Stimulated activated CD8-positive, alpha-beta memory T cell treated with anti-CD3 and anti-CD28 coated beads, Interleukin-2, amount 100 ng/mL, for 48 hours (primary cell): ENCODE results near the gene CARS1.

ENCODE experiments used
- DNase-seq, 2 donors: peaks; one replicate each; pipeline ENCODE4 v3.0.0-alpha.2; 2020; ENCODE audit warnings: low read depth in 2 of 2

CARS1 gene

DNA sequence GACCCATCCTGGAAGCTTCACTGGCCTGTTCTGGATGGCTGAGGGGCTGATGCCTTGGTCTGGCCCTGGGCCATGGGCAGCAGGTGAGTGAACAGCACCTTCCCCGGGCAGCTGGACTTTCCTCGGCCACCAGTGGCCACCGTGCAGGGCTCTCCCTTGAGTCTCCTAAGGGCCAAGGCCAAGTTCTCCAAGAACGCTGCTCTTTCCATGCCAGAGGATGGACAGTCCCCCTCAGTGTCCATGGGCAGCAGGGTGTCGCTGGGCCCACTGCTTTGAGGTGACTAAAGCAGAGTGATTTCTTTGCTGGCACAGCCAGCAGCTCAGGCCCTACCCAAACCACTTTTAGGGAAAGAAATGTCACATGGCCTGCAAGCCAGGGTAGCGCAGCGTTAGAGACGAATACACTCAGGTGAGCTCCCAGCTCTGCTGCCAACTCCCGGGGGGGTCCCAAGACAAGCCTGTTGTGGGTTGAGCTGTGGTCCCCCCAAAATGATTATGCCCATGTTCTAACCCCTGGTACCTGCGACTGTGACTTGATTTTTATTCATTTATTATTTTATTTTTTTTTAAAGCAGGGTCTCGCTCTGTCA is 3.3 kb upstream of the CARS1 start:
- no peak for DNase-seq

DNA sequence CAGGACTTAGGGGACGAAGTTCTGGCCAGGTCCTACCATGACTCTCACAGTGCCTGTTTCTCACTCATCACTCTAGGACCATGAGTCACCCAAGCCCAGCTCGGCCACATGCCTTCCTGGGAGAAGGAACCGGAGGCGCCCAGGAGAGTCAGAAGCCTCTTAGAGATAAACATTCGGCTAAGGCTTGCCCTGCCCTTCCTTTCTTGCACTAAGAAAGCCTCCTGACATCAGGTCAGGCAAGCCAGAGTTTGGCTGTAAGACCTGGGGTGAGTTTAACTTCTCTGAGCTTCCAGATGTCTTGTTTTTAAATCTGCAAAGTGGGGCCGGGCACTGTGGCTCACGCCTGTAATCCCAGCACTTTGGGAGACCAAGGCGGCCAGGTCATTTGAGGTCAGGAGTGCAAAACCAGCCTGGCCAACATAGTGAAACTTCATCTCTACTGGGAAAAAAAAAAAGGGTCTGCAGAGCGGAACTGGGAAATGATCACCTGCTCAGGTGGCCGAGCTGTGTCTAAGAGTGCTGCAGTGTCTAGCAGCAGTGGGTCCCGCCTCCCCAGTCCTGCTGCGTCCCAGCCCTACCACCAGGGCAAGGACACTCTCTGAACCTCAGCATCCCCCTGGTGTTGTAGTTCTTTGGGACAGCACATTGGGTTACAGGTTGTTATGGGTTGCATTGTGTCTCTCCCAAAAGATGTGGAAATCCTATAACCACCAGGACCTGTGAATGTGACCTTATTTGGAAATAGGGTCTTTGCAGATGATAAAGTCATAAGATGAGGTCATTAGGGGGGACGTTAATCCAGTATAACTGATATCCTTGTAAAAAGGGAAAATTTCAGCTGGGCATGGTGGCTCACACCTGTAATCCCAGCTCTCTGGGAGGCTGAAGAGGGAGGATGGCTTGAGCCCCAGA is 1.8 kb upstream of the CARS1 start:
- no peak for DNase-seq

DNA sequence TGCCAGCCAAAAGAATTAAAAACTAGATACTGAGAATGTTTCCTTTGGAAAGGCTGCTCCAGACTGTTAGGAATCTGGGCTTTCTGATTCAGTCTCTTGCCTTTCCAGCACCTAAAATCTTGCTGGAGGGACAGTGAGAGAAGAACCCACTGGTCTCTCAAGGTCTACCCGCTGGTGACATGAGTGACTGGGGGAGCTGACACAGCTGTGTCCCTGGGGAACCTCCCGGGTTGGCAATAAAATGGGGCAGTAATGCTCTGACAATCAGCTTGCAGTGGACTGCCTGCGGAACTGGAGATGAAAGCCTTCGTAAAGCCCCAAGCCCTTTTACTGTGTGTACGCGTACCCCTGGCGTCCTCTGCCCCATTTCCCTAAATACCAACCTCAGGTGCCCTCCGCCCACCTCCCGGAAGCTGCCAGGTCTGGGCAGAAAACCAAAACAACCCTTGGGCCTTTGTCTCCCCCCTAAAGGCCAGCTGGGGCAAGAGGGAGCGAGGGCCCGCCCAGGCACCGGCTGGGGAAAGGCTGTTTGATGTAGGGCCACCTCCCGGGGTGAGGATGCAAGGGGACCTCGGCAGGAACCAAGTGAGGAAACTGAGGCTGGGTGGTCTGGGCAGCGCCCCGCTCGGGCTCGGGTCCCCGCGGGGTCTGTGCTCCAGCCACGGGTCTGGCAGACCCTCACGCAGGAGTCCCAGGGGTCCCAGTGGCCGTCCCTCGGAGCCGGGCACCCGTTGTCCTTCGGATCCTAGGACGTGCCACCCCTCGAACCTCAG is 741 bp downstream of the CARS1 start:
- DNase-seq = no peak

- no peak for DNase-seq
Measured at GRCh38 chr11:3055891-3056290, 1.3 kb downstream of the CARS1 start.

- no peak for DNase-seq
Measured at GRCh38 chr11:3052567-3052966, 4.7 kb downstream of the CARS1 start.

DNA sequence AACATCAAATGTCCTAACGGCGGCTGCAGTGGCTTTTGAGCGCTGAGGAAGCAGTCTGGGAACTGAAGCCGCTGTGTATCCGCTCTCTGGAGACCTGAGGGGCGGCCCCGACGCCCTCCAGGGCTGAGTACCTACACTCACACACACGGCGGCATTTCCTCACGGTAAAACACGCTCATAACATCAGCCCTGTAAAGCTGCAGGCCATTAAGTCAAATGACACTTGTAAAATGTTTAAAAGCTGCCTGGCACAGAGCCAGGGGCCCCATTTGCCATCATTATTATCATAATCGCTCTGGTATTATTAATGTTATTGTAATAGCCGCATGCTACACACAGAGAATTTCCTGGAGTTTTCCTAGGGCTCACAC is 5.1 kb downstream of the CARS1 start:
- no peak for DNase-seq

- DNase-seq = no peak
Measured at GRCh38 chr11:3051196-3052108, 5.8 kb downstream of the CARS1 start.

- DNase-seq = no peak
Measured at GRCh38 chr11:3050386-3051195, 6.6 kb downstream of the CARS1 start.

- peak; percentile 29 to 49 for DNase-seq
Measured at GRCh38 chr11:3049430-3050243, 7.6 kb downstream of the CARS1 start.

- DNase-seq = no peak
Measured at GRCh38 chr11:3047637-3048036, 9.6 kb downstream of the CARS1 start.

GRCh38 chr11:3046641-3047040 is 10.6 kb downstream of the CARS1 start:
- no peak for DNase-seq

- DNase-seq = no peak
Measured at GRCh38 chr11:3046190-3046589, 11.0 kb downstream of the CARS1 start.

GRCh38 chr11:3044915-3045314 is 12.3 kb downstream of the CARS1 start:
- DNase-seq = no peak

GRCh38 chr11:3044004-3044403 is 13.2 kb downstream of the CARS1 start:
- DNase-seq = no peak

DNA sequence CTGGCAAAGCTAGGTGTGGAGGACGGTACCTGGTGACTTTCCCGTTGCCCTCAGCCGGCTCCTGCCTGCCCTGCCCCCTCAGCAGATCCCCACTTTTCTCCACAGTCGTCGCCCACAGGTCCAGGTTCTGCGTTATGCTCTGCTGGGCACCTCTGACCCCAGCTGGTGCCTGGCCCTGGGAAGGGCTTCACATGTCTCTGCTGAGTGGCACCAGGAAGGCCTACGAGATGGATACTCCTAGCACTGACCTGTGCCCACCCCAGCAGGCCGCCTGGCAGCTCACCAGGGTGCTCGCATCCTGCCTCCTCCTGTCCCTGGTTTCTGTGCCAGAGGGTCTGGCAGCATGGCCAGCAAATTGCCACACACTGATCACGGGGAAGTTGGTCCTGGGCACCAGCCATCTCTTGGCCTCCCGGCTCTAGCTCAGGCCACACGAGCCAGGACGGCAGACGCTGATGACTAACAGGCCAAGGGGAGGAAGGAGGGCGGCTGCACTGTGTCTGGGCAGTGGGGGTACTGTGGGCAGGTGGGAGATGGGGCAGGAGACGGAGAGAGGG is 13.8 kb downstream of the CARS1 start:
- no peak for DNase-seq

DNA sequence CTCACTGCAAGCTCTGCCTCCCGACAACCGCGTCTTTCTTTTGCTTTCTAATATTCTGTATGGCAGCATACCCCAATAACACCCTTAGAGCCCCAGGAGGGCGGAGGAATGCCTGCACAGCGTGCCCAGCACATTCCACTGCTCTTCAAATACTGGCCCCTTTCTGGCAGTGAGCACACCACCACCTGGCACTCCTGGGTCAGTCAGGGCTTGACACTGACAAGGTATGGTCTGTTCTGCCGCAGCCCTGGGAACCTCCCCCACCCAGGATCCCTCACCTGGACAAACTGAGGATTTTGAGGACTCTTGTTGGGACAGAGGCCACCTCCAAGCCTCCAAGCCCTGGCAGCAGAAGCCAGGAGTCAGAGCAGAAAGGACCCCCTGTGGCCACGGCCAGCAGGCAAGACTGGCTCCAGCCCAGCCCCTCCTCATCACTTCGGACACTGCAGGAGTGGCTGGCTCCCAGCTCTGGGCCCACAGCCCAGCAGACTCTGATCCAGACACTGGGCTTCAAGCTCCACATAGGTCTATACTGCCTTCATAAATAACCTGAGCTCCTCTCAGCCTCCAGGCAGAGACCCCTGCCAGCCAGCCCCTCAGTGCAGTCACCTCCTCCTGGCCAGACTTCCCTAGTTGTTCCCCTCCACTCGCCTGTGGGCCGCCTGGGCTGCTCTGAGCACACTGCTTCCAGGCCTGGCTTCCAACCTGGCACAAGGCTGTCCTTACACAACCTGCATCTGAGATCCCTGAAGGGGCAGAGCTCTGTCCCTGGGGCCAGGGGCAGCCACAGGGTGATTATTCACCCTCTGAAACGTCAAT is 14.5 kb downstream of the CARS1 start:
- no peak for DNase-seq

DNA sequence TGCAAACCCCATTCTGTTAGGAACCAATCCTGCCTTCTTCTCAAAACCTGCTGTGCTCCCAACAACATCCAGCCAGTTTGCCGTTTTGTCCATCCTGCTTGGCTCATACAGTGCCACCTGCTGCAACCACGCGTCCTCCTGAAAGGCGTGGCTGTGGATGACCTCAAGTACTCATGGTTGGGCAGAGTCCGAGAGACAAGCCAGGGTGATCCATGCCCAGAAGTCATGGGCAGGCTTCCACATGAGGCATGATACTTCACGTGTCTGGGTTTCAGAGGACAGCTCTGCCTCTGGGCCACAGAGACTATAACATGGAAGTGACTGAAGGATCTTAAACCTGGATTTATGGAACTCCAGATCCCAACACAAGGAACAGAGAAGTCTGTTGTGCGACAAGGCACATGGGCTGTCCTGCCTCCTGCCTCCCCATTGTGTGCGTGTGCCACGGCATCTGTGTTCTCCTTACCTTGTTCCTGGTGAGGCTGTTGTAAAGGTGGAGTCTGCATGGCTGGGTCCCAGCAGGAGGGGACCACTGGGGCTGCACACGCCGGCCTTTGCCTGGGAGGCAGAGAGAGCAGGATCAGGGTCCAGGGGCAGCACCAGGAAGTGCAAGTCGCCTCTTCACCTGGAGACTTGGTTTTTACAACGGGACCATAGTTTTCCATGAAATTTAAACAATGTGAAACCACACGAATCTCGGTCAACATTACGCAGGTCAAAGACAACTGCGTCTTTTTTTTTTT is 15.4 kb downstream of the CARS1 start:
- DNase-seq = no peak

DNA sequence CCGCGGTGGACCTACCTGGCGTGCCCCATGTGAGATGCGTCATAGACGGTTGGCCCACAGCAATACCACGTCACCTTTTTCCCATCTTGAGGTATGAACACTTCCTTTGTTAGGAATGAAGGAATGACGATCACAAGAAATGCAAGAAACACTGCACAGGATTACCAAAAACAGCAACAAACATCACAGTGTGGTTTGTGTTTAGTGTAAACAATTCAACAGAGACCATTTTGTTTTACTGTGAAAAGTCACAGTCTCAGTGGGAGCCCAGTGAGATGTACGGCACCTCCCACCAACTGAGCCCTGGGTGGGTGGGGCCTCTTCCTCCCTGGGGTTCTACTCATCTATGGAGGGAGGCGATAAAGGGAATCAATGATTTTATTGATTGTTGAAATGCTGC is 16.3 kb downstream of the CARS1 start:
- no peak for DNase-seq
